ENCODE results near the gene SIGLEC9.

SIGLEC9 gene

GRCh38 chr19:51097166-51097738, 27.5 kb upstream of the SIGLEC9 start:
- peak; percentile 52 to 61 for DNase-seq (ENCODE audit: low read depth in 1 of 2, low spot score in 1 of 2)

- no peak for DNase-seq (ENCODE audit: low read depth in 1 of 2, low spot score in 1 of 2)
These were observed 26.9 kb upstream of the SIGLEC9 start for GRCh38 chr19:51097796-51098195.

GRCh38 chr19:51098365-51099046, 26.2 kb upstream of the SIGLEC9 start:
- no peak for DNase-seq (ENCODE audit: low read depth in 1 of 2, low spot score in 1 of 2)

GRCh38 chr19:51099047-51099382, 25.7 kb upstream of the SIGLEC9 start:
- no peak for DNase-seq (ENCODE audit: low read depth in 1 of 2, low spot score in 1 of 2)

- no peak for DNase-seq (ENCODE audit: low read depth in 1 of 2, low spot score in 1 of 2)
These were observed 24.1 kb upstream of the SIGLEC9 start for GRCh38 chr19:51100601-51101000.

GRCh38 chr19:51101171-51101865, 23.4 kb upstream of the SIGLEC9 start:
- no peak for DNase-seq (ENCODE audit: low read depth in 1 of 2, low spot score in 1 of 2)

GRCh38 chr19:51102991-51103390, 21.7 kb upstream of the SIGLEC9 start:
- no peak for DNase-seq (ENCODE audit: low read depth in 1 of 2, low spot score in 1 of 2)

- no peak for DNase-seq (ENCODE audit: low read depth in 1 of 2, low spot score in 1 of 2)
These were observed 20.8 kb upstream of the SIGLEC9 start for GRCh38 chr19:51103926-51104341.

- no peak for DNase-seq (ENCODE audit: low read depth in 1 of 2, low spot score in 1 of 2)
These were observed 17.2 kb upstream of the SIGLEC9 start for GRCh38 chr19:51107406-51108065.

GRCh38 chr19:51108066-51108804, 16.5 kb upstream of the SIGLEC9 start, which contains the start of gene CTU1:
TSS of gene CTU1 (minus strand) at chr19:51108409. CDS start at chr19:51104569, 3,840 bp downstream.
- DNase-seq (ENCODE audit: low read depth in 1 of 2, low spot score in 1 of 2) = peak; percentile 95 to 98

- DNase-seq (ENCODE audit: low read depth in 1 of 2, low spot score in 1 of 2) = no peak
These were observed 15.9 kb upstream of the SIGLEC9 start for GRCh38 chr19:51108805-51109146.

- no peak for DNase-seq (ENCODE audit: low read depth in 1 of 2, low spot score in 1 of 2)
These were observed 14.1 kb upstream of the SIGLEC9 start for GRCh38 chr19:51110666-51110971.

GRCh38 chr19:51111606-51112005, 13.1 kb upstream of the SIGLEC9 start:
- DNase-seq (ENCODE audit: low read depth in 1 of 2, low spot score in 1 of 2) = no peak

GRCh38 chr19:51114087-51114729, 10.5 kb upstream of the SIGLEC9 start:
- DNase-seq (ENCODE audit: low read depth in 1 of 2, low spot score in 1 of 2) = no peak

GRCh38 chr19:51116736-51117286, 7.9 kb upstream of the SIGLEC9 start:
- no peak for DNase-seq (ENCODE audit: low read depth in 1 of 2, low spot score in 1 of 2)

- no peak for DNase-seq (ENCODE audit: low read depth in 1 of 2, low spot score in 1 of 2)
These were observed 5.6 kb upstream of the SIGLEC9 start for GRCh38 chr19:51119101-51119500.

- DNase-seq (ENCODE audit: low read depth in 1 of 2, low spot score in 1 of 2) = no peak
These were observed 5.1 kb upstream of the SIGLEC9 start for GRCh38 chr19:51119611-51120010.

- no peak for DNase-seq (ENCODE audit: low read depth in 1 of 2, low spot score in 1 of 2)
These were observed 4.5 kb upstream of the SIGLEC9 start for GRCh38 chr19:51120160-51120559.

- DNase-seq (ENCODE audit: low read depth in 1 of 2, low spot score in 1 of 2) = no peak
These were observed 3.4 kb upstream of the SIGLEC9 start for GRCh38 chr19:51121257-51121656.

- no peak for DNase-seq (ENCODE audit: low read depth in 1 of 2, low spot score in 1 of 2)
These were observed 2.4 kb upstream of the SIGLEC9 start for GRCh38 chr19:51122112-51122981.

All from activated T-helper 1 cell treated with anti-CD3 and anti-CD28 coated beads, Interleukin-2, amount 50 U/mL, for 16 hours (primary cell).